Measurements from ENCODE around the gene PAOX. TPM values are rescaled to one million over a fixed set of nuclear protein-coding genes. Genes with fewer than 3 reads are reported as not detected.

Gene PAOX
- total and polyA plus RNA-seq, 2 of the 4 experiments (the other 2 are of a cell fraction): 3.8 to 4.5 TPM

DNA sequence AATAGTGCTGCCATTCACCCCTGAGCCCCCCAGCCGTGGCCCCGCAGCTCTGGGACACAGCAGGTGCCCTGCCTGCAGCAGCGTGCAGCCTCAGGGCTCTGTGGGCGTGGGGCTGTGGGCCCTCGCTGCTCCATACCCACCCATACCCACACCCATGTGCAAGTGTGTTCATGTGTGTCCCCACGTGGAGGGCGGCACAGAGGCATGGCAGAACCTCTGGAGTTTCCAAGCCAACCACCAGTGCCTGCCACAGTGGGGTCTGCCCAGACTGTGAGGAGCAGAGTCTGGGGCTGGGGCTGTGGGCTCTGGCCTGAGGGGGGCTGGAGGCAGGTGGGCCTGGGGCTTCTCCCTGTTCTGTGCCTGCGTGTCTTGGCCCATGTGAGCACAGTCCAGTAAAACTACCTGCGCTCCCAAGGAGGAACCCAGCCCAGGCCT, 29.5 kb upstream of the PAOX start:
- no TSS peak for BruUV-seq (replicated peaks)
- Histone ChIP-seq H4K8ac (ENCODE audit: low read depth in 2 of 2, low read length in 2 of 2) (no peak overlapping the region), H3K4me1 (ENCODE audit: control insufficient read depth, insufficient read depth, low read length) (no peaks in the 10 kb centered on the region), H2AK9ac (replicated peaks; ENCODE audit: low read depth, low read length, poor library complexity) (no peak overlapping the region), H3K23ac (ENCODE audit: low read depth, low read length) (no peak overlapping the region), H3K9ac (ENCODE audit: low read depth, low read length) (no peak overlapping the region), H3K9me1 (ENCODE audit: insufficient read depth, low read length) (0 out of 2 replicates have a peak, but pooled peaks cover 5% of the 10 kb centered on the region), H3K36me3 (ENCODE audit: control insufficient read depth, insufficient read depth, low read length) (no peaks in the 10 kb centered on the region), H3K4me3 (ENCODE audit: insufficient read depth, low read depth, low read length) (no peak overlapping the region), H3K18ac (ENCODE audit: low read depth, low read length) (no peak overlapping the region), H3K56ac (ENCODE audit: extremely low read depth, insufficient read depth, low read length) (no peak overlapping the region), H2AK5ac (ENCODE audit: low read depth, low read length) (no peak overlapping the region), H2AFZ (replicated peaks; ENCODE audit: low read length, poor library complexity) (peak overlapping the region; percentile 51), H2BK5ac (ENCODE audit: low read depth, low read length, poor library complexity, severe bottlenecking) (no peak overlapping the region), H2BK15ac (ENCODE audit: low read depth, low read length) (no peak overlapping the region), H4K5ac (ENCODE audit: low read depth, low read length) (no peak overlapping the region), H3K79me1 (ENCODE audit: low read depth in 1 of 2, low read length in 2 of 2) (no peaks in the 10 kb centered on the region), H3K27ac (ENCODE audit: insufficient read depth, low read length) (no peak overlapping the region), H3K27me3 (ENCODE audit: control insufficient read depth, insufficient read depth, low read length) (peaks cover 9% of the 10 kb centered on the region; the same call in 1 of the 2 replicates), H4K91ac (ENCODE audit: insufficient read depth, low read depth, low read length) (no peak overlapping the region), H2BK120ac (ENCODE audit: low read depth, low read length) (no peak overlapping the region), H3K4me2 (ENCODE audit: low read depth, low read length) (no peak overlapping the region), H2BK20ac (ENCODE audit: low read depth, low read length) (no peak overlapping the region), H3K9me3 (ENCODE audit: control insufficient read depth, insufficient read depth, low read length) (no peaks in the 10 kb centered on the region), H3K4ac (ENCODE audit: low read depth, low read length) (no peak overlapping the region), H4K20me1 (ENCODE audit: insufficient read depth, low read length) (peaks cover 3% of the 10 kb centered on the region; the same call in 1 of the 2 replicates), H3K14ac (replicated peaks; ENCODE audit: low read depth, low read length) (no peak overlapping the region)
- TF ChIP-seq MXI1 (IDR thresholded peaks at IDR 0.05; ENCODE audit: borderline replicate concordance, low read depth, low read length) (no peak), RCOR1 (IDR thresholded peaks at IDR 0.05; ENCODE audit: insufficient replicate concordance, low read length) (no peak), RAD21 (IDR thresholded peaks at IDR 0.05; ENCODE audit: low read length) (no peak), MAZ (IDR thresholded peaks at IDR 0.05; ENCODE audit: borderline replicate concordance, low read depth, low read length) (no peak), MAFK (IDR thresholded peaks at IDR 0.05; ENCODE audit: low read depth, low read length) (no peak), SMC3 (IDR thresholded peaks at IDR 0.05; ENCODE audit: low read depth, low read length) (no peak)
- ChIA-PET POLR2A (ENCODE audit: unreplicated experiment) (no interaction called here), CTCF (no interaction called here)
- in situ Hi-C loops (cut with MboI; ENCODE audit: low sequenced_read_pairs) (no loop called here), intact Hi-C loops (cut with micrococcal nuclease) (no loop called here), dilution Hi-C loops (cut with HindIII; ENCODE audit: low sequenced_read_pairs, unreplicated experiment) (no loop called here)
- ATAC-seq (ENCODE audit: low read depth) (no peak), DNase-seq (no peak)
- 100% methylated on average over 1 of the region's 9 CpGs; no CpG with 5 or more reads in 1 of the 2 experiments for WGBS, 2 experiments (ENCODE audit: extremely low coverage in 2 of 2, insufficient read length in 1 of 2)
